GM12878 (cell line): ENCODE measurements around the gene ARID4B. TPM values are rescaled to one million over a fixed set of nuclear protein-coding genes. Genes with fewer than 3 reads are reported as not detected.

Experiments used
- CHD4 ChIP-seq: fragments of 200-600 bp; sonication (generic); IDR thresholded peaks from 2 replicates; pipeline ENCODE4 v1.6.1; 2016; ENCODE audit warnings: mild to moderate bottlenecking
- CREB1 ChIP-seq: IDR thresholded peaks from 2 replicates; pipeline ENCODE4 v1.6.1; 2012; ENCODE audit warnings: low read depth, mild to moderate bottlenecking, inconsistent platforms
- EGR1 ChIP-seq, 2 experiments: IDR thresholded peaks; 1 replicate in 1 of 2; 2 replicates in 1 of 2; pipeline ENCODE4 v1.6.1; 2011 to 2012; ENCODE audit warnings: low read depth in 2 of 2, low read length in 2 of 2, borderline replicate concordance in 1 of 2, mild to moderate bottlenecking in 1 of 2, moderate library complexity in 1 of 2
- IKZF1 ChIP-seq: fragments of 450-650 bp; conservative IDR thresholded peaks from 2 replicates; pipeline ENCODE4 v1.6.1; 2017; ENCODE audit warnings: antibody characterized with exemption, mild to moderate bottlenecking
- LARP7 ChIP-seq: fragments of 450-650 bp; IDR thresholded peaks from 2 replicates; pipeline ENCODE4 v1.6.1; 2017; ENCODE audit warnings: mild to moderate bottlenecking
- NR2C1 ChIP-seq: fragments of 450-650 bp; IDR thresholded peaks from 2 replicates; pipeline ENCODE4 v1.6.1; 2017; ENCODE audit warnings: antibody characterized with exemption, mild to moderate bottlenecking, moderate library complexity
- SIX5 ChIP-seq: IDR thresholded peaks from 2 replicates; pipeline ENCODE4 v1.6.1; 2011; ENCODE audit warnings: mild to moderate bottlenecking, low read depth, low read length, moderate library complexity; ENCODE audit not compliant: severe bottlenecking
- SRF ChIP-seq, 2 experiments: IDR thresholded peaks; 2 replicates each; pipeline ENCODE4 v1.6.1; 2011; ENCODE audit warnings: low read depth in 2 of 2, low read length in 2 of 2, mild to moderate bottlenecking in 1 of 2, moderate library complexity in 1 of 2
- STAT3 ChIP-seq: IDR thresholded peaks from 2 replicates; pipeline ENCODE4 v1.6.1; 2011; ENCODE audit warnings: low read depth, low read length, improper control_type of control experiment
- ZBED1 ChIP-seq: IDR thresholded peaks from 2 replicates; pipeline ENCODE4 v1.6.1; 2016; ENCODE audit warnings: borderline replicate concordance
- ZBTB40 ChIP-seq: fragments of 450-650 bp; IDR thresholded peaks from 2 replicates; pipeline ENCODE4 v1.6.1; 2016; ENCODE audit warnings: mild to moderate bottlenecking, moderate library complexity, borderline replicate concordance
- ZNF24 ChIP-seq: fragments of 450-650 bp; IDR thresholded peaks from 2 replicates; pipeline ENCODE4 v1.6.1; 2017; ENCODE audit warnings: antibody characterized with exemption, mild to moderate bottlenecking
- polyA plus RNA-seq, 11 experiments: library from polyadenylated mRNA; depleted of rRNA in 4 of 11; unstranded in 6 of 11; stranded (reverse) in 5 of 11; fragments of >200 nt; fragmentation: Nextera tagmentation in 4 of 11; fragmentation: Illumina TruSeq in 1 of 11; extraction: Ambion mirVana in 4 of 11; extraction: Trizol in 1 of 11; gene quantifications; 1 replicate in 1 of 11; 2 replicates in 10 of 11; pipeline versions ENCODE4 v1.2.1 to v1.2.3, GENCODE V29; 2011 to 2016; ENCODE audit warnings: inconsistent platforms in 2 of 11, missing spikeins in 2 of 11, low read depth in 1 of 11
- total RNA-seq, 4 experiments: library from RNA; depleted of rRNA in 3 of 4; stranded (reverse); fragments of >200 nt in 3 of 4; fragmentation: Illumina TruSeq in 1 of 4; extraction: Trizol in 1 of 4; gene quantifications; 2 replicates each; pipeline versions ENCODE4 v1.2.1 to v1.2.3, GENCODE V29; 2013 to 2021
- TF ChIP-seq, protein P1 (sequence below): IDR thresholded peaks from 2 replicates; pipeline ENCODE4 v1.6.1; 2011; ENCODE audit warnings: borderline replicate concordance, low read depth, mild to moderate bottlenecking, moderate library complexity, low read length; ENCODE audit not compliant: insufficient read depth, poor library complexity, severe bottlenecking
- TF ChIP-seq, protein P2 (sequence below): fragments of 450-650 bp; IDR thresholded peaks from 2 replicates; pipeline ENCODE4 v1.6.1; 2016; ENCODE audit warnings: mild to moderate bottlenecking
- TF ChIP-seq, protein P3 (sequence below): fragments of 450-650 bp; IDR thresholded peaks from 2 replicates; pipeline ENCODE4 v1.6.1; 2017; ENCODE audit warnings: mild to moderate bottlenecking, moderate library complexity

ARID4B gene
- total and polyA plus RNA-seq, 10 of the 15 experiments (the other 5 are each of a cell fraction or from before 2014, with no cell fraction given): 13.6 to 39.1 (median 28.0) TPM

- TF ChIP-seq ZBTB40 (peak; percentile 82), CHD4 (no peak), ZBED1 (0 out of 2 replicates have a peak, but pooled peaks have one; percentile 52), IKZF1 (peak; percentile 99), NR2C1 (peak; percentile 41; the same call in 1 of the 2 replicates), SRF (IDR thresholded peaks at IDR 0.05; ENCODE audit: low read depth in 2 of 2, low read length in 2 of 2) (0 out of 4 replicates have a peak, but pooled peaks of 1 of the 2 experiments have one; percentile 6), STAT3 (no peak), SIX5 (peak; percentile 32), CREB1 (peak; percentile 87), ZNF24 (no peak), EGR1 (IDR thresholded peaks at IDR 0.05; ENCODE audit: borderline replicate concordance in 1 of 2, low read depth in 2 of 2, low read length in 2 of 2) (peak in 1 of 2 experiments; percentile 82; a peak in 2 of 3 replicates), LARP7 (no peak; the same call in 1 of the 2 replicates)
- TF ChIP-seq, protein P1, sequence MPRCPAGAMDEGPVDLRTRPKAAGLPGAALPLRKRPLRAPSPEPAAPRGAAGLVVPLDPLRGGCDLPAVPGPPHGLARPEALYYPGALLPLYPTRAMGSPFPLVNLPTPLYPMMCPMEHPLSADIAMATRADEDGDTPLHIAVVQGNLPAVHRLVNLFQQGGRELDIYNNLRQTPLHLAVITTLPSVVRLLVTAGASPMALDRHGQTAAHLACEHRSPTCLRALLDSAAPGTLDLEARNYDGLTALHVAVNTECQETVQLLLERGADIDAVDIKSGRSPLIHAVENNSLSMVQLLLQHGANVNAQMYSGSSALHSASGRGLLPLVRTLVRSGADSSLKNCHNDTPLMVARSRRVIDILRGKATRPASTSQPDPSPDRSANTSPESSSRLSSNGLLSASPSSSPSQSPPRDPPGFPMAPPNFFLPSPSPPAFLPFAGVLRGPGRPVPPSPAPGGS: peak; percentile 2
- TF ChIP-seq, protein P2, sequence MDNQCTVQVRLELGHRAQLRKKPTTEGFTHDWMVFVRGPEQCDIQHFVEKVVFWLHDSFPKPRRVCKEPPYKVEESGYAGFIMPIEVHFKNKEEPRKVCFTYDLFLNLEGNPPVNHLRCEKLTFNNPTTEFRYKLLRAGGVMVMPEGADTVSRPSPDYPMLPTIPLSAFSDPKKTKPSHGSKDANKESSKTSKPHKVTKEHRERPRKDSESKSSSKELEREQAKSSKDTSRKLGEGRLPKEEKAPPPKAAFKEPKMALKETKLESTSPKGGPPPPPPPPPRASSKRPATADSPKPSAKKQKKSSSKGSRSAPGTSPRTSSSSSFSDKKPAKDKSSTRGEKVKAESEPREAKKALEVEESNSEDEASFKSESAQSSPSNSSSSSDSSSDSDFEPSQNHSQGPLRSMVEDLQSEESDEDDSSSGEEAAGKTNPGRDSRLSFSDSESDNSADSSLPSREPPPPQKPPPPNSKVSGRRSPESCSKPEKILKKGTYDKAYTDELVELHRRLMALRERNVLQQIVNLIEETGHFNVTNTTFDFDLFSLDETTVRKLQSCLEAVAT: no peak
- TF ChIP-seq, protein P3, sequence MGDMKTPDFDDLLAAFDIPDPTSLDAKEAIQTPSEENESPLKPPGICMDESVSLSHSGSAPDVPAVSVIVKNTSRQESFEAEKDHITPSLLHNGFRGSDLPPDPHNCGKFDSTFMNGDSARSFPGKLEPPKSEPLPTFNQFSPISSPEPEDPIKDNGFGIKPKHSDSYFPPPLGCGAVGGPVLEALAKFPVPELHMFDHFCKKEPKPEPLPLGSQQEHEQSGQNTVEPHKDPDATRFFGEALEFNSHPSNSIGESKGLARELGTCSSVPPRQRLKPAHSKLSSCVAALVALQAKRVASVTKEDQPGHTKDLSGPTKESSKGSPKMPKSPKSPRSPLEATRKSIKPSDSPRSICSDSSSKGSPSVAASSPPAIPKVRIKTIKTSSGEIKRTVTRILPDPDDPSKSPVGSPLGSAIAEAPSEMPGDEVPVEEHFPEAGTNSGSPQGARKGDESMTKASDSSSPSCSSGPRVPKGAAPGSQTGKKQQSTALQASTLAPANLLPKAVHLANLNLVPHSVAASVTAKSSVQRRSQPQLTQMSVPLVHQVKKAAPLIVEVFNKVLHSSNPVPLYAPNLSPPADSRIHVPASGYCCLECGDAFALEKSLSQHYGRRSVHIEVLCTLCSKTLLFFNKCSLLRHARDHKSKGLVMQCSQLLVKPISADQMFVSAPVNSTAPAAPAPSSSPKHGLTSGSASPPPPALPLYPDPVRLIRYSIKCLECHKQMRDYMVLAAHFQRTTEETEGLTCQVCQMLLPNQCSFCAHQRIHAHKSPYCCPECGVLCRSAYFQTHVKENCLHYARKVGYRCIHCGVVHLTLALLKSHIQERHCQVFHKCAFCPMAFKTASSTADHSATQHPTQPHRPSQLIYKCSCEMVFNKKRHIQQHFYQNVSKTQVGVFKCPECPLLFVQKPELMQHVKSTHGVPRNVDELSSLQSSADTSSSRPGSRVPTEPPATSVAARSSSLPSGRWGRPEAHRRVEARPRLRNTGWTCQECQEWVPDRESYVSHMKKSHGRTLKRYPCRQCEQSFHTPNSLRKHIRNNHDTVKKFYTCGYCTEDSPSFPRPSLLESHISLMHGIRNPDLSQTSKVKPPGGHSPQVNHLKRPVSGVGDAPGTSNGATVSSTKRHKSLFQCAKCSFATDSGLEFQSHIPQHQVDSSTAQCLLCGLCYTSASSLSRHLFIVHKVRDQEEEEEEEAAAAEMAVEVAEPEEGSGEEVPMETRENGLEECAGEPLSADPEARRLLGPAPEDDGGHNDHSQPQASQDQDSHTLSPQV: no peak
Measured at GRCh38 chr1:235128456-235129328, 199.3 kb downstream of the ARID4B start, which contains the start of gene TOMM20 (continued).
